ENCODE data around the gene PABPN1. TPM values are rescaled to one million over a fixed set of nuclear protein-coding genes. Genes with fewer than 3 reads are reported as not detected.

PABPN1 gene
- total and polyA plus RNA-seq, 2 of the 13 experiments (the other 11 are each of a cell fraction or from before 2014, with no cell fraction given): 233 to 524 TPM

GRCh38 chr14:23301288-23301968 lies 19.8 kb upstream of the PABPN1 start (continued):
- TF ChIP-seq SKI (IDR thresholded peaks at IDR 0.05; ENCODE audit: partially characterized antibody): peak; percentile 99
- TF ChIP-seq SKIL (CRISPR knock-in tag; IDR thresholded peaks at IDR 0.05; ENCODE audit: borderline replicate concordance): no peak
- peak; percentile 22; the same call in 1 of the 2 replicates for TF ChIP-seq HOXD1 (CRISPR knock-in tag; IDR thresholded peaks at IDR 0.05)
- no peak; the same call in 1 of the 2 replicates for TF ChIP-seq SNAPC2 (CRISPR knock-in tag; IDR thresholded peaks at IDR 0.05)
- peak; percentile 59; the same call in 1 of the 2 replicates for TF ChIP-seq RFXANK (CRISPR knock-in tag; IDR thresholded peaks at IDR 0.05)
- TF ChIP-seq DR1 (CRISPR knock-in tag; IDR thresholded peaks at IDR 0.05): peak; percentile 70; the same call in 1 of the 2 replicates
- no peak; the same call in 1 of the 2 replicates for TF ChIP-seq ZNF556 (CRISPR knock-in tag; IDR thresholded peaks at IDR 0.05; ENCODE audit: borderline replicate concordance)
- peak; percentile 43; the same call in 1 of the 2 replicates for TF ChIP-seq ZNF143 (CRISPR knock-in tag; IDR thresholded peaks at IDR 0.05)
- TF ChIP-seq NCOA5 (CRISPR knock-in tag; IDR thresholded peaks at IDR 0.05): no peak
- peak; percentile 13; the same call in 1 of the 2 replicates for TF ChIP-seq ZNF597 (CRISPR knock-in tag; IDR thresholded peaks at IDR 0.05)
- TF ChIP-seq ZNF737 (CRISPR knock-in tag; IDR thresholded peaks at IDR 0.05; ENCODE audit: borderline replicate concordance): no peak
- no peak for TF ChIP-seq MAFG (CRISPR knock-in tag; IDR thresholded peaks at IDR 0.05)
- peak; percentile 93 for TF ChIP-seq ARHGAP35 (CRISPR knock-in tag; IDR thresholded peaks at IDR 0.05; ENCODE audit: borderline replicate concordance)
- TF ChIP-seq BHLHE40 (IDR thresholded peaks at IDR 0.05; ENCODE audit: low read length): peak; percentile 87
- TF ChIP-seq FOXP4 (CRISPR knock-in tag; IDR thresholded peaks at IDR 0.05): peak; percentile 78
- TF ChIP-seq ZFP91 (CRISPR knock-in tag; IDR thresholded peaks at IDR 0.05; ENCODE audit: borderline replicate concordance): no peak
- TF ChIP-seq ZNF101 (CRISPR knock-in tag; IDR thresholded peaks at IDR 0.05; ENCODE audit: borderline replicate concordance, low read depth): no peak
- TF ChIP-seq ZNF331 (CRISPR knock-in tag; IDR thresholded peaks at IDR 0.05): peak; percentile 95
- peak; percentile 93 for TF ChIP-seq FUBP1 (CRISPR knock-in tag; IDR thresholded peaks at IDR 0.05; ENCODE audit: borderline replicate concordance)
- TF ChIP-seq ZNF660 (CRISPR knock-in tag; IDR thresholded peaks at IDR 0.05; ENCODE audit: borderline replicate concordance, low read depth): no peak
